ENCODE measurements around the gene SERPINA10.

Gene SERPINA10

GRCh38 chr14:94328196-94328595 lies 35.1 kb upstream of the SERPINA10 start:
- DNase-seq (ENCODE audit: low read depth), result no peak
- H3K4me3 ChIP-seq (ENCODE audit: low read depth, low read length), result no peak overlapping the region
- TF ChIP-seq, protein P1, sequence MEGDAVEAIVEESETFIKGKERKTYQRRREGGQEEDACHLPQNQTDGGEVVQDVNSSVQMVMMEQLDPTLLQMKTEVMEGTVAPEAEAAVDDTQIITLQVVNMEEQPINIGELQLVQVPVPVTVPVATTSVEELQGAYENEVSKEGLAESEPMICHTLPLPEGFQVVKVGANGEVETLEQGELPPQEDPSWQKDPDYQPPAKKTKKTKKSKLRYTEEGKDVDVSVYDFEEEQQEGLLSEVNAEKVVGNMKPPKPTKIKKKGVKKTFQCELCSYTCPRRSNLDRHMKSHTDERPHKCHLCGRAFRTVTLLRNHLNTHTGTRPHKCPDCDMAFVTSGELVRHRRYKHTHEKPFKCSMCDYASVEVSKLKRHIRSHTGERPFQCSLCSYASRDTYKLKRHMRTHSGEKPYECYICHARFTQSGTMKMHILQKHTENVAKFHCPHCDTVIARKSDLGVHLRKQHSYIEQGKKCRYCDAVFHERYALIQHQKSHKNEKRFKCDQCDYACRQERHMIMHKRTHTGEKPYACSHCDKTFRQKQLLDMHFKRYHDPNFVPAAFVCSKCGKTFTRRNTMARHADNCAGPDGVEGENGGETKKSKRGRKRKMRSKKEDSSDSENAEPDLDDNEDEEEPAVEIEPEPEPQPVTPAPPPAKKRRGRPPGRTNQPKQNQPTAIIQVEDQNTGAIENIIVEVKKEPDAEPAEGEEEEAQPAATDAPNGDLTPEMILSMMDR (IDR thresholded peaks at IDR 0.05; ENCODE audit: insufficient read depth, low read depth, low read length, missing control alignments), result no peak

DNA sequence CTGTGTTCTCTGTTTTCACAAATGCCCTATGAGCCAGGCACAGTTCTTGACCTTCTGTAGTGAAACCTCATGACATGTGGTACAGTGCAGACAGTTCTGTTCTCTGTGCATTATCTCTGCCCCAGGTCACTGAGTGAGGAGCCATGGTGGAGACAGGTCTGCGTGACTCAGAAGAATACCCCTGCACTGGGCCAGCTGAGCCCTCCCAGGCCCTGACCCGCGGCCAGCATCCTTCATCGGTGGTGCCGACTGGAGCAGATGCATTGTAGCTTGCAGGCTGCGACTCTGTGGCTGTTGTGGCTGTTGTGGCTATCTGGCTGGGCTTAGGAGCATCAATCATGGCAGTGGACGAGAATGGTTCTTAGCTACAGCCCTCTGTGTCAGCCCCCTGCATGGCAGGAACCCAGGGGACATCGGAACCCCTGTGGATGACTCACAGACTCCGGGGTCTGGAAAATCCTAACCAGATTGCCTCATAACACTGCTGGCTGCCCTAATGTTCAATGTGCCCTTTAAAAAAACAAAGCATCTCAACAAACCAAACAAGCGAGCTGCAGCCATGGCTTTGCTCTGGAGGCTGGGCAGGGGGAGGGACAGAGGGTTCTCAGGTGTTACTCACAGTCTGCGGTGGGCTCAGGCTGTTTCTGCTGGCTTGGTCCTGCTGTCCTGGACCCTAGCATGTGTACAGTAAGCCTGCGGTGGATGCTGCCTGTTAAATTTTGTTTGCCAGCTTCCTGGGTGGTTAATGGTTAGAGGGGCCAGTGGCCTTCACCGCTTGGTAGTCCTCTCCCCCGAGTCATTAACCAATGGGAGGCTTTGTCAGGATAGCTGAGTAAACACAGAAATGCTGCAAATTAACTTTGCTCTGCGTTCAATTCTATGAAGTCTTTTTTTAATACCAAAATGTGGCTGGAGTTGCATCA lies 29.8 kb upstream of the SERPINA10 start, which contains the start of gene SERPINA6:
TSS of gene SERPINA6 (minus strand) at position 689 of the 923 bp plus-strand sequence. CDS start 8,688 bp downstream, outside the sequence.
- DNase-seq (ENCODE audit: low read depth), result no peak
- TF ChIP-seq, protein P1 (IDR thresholded peaks at IDR 0.05; ENCODE audit: insufficient read depth, low read depth, low read length, missing control alignments), result no peak
- no peak within 1 kb of the TSS for H3K4me3 ChIP-seq (ENCODE audit: low read depth, low read length)

- DNase-seq (ENCODE audit: low read depth), result no peak
- no peak overlapping the region for H3K4me3 ChIP-seq (ENCODE audit: low read depth, low read length)
- TF ChIP-seq, protein P1 (IDR thresholded peaks at IDR 0.05; ENCODE audit: insufficient read depth, low read depth, low read length, missing control alignments), result no peak
Measured at GRCh38 chr14:94321421-94322271, 28.6 kb upstream of the SERPINA10 start.

- DNase-seq (ENCODE audit: low read depth), result peak; percentile 35
- H3K4me3 ChIP-seq (ENCODE audit: low read depth, low read length), result no peak overlapping the region
- TF ChIP-seq, protein P1 (IDR thresholded peaks at IDR 0.05; ENCODE audit: insufficient read depth, low read depth, low read length, missing control alignments), result no peak
Measured at GRCh38 chr14:94320243-94320642, 27.2 kb upstream of the SERPINA10 start.

GRCh38 chr14:94317259-94317658 lies 24.2 kb upstream of the SERPINA10 start:
- DNase-seq (ENCODE audit: low read depth), result no peak

GRCh38 chr14:94316692-94317091 lies 23.6 kb upstream of the SERPINA10 start:
- TF ChIP-seq, protein P1 (IDR thresholded peaks at IDR 0.05; ENCODE audit: insufficient read depth, low read depth, low read length, missing control alignments), result no peak
- DNase-seq (ENCODE audit: low read depth), result no peak
- H3K4me3 ChIP-seq (ENCODE audit: low read depth, low read length), result no peak overlapping the region

More at GRCh38 chr14:94317259-94317658, 24.2 kb upstream of the SERPINA10 start:
- TF ChIP-seq, protein P1 (IDR thresholded peaks at IDR 0.05; ENCODE audit: insufficient read depth, low read depth, low read length, missing control alignments), result no peak
- H3K4me3 ChIP-seq (ENCODE audit: low read depth, low read length), result no peak overlapping the region
